Endothelial cell (in vitro differentiated cells): ENCODE data around the gene GBA2. TPM values are rescaled to one million over a fixed set of nuclear protein-coding genes. Genes with fewer than 3 reads are reported as not detected.

ENCODE experiments used
- DNase-seq: peaks from one replicate; pipeline ENCODE4 v3.0.0; 2021; ENCODE audit warnings: low spot score
- H3K27ac Mint-ChIP-seq: one replicate; pipeline ENCODE4 v1.8.0; 2021; ENCODE audit warnings: mixed read lengths, inconsistent platforms; ENCODE audit not compliant: unreplicated experiment
- H3K27me3 Mint-ChIP-seq: one replicate; pipeline ENCODE4 v1.8.0; 2021; ENCODE audit warnings: mild to moderate bottlenecking, moderate library complexity, mixed read lengths, inconsistent platforms; ENCODE audit not compliant: unreplicated experiment
- H3K36me3 Mint-ChIP-seq: one replicate; pipeline ENCODE4 v1.8.0; 2021; ENCODE audit warnings: mild to moderate bottlenecking, low read depth, mixed read lengths, inconsistent platforms; ENCODE audit not compliant: unreplicated experiment
- H3K4me1 Mint-ChIP-seq: one replicate; pipeline ENCODE4 v1.8.0; 2021; ENCODE audit warnings: mild to moderate bottlenecking, mixed read lengths, inconsistent platforms; ENCODE audit not compliant: unreplicated experiment
- H3K4me3 Mint-ChIP-seq: one replicate; pipeline ENCODE4 v1.8.0; 2021; ENCODE audit warnings: mild to moderate bottlenecking, mixed read lengths, inconsistent platforms; ENCODE audit not compliant: unreplicated experiment
- H3K9me3 Mint-ChIP-seq: one replicate; pipeline ENCODE4 v1.8.0; 2021; ENCODE audit warnings: mixed read lengths, inconsistent platforms; ENCODE audit not compliant: unreplicated experiment
- total RNA-seq: library from RNA; stranded (reverse); fragmentation: NEBNext Ultra II Directional; extraction: Animal tissue kit (Norgen Biotek cat#: 25700); gene quantifications from one replicate; pipeline ENCODE4 v1.2.1, GENCODE V29; 2021; ENCODE audit not compliant: unreplicated experiment
- TF ChIP-seq, protein P1 (sequence below): fragments of 200-600 bp; sonication (generic); IDR thresholded peaks from one replicate; pipeline ENCODE4 v1.5.0; 2021; ENCODE audit warnings: antibody characterized with exemption; ENCODE audit not compliant: unreplicated experiment

The GBA2 gene
- total RNA-seq, 1 donor from 2014 or later, result 200 TPM

DNA sequence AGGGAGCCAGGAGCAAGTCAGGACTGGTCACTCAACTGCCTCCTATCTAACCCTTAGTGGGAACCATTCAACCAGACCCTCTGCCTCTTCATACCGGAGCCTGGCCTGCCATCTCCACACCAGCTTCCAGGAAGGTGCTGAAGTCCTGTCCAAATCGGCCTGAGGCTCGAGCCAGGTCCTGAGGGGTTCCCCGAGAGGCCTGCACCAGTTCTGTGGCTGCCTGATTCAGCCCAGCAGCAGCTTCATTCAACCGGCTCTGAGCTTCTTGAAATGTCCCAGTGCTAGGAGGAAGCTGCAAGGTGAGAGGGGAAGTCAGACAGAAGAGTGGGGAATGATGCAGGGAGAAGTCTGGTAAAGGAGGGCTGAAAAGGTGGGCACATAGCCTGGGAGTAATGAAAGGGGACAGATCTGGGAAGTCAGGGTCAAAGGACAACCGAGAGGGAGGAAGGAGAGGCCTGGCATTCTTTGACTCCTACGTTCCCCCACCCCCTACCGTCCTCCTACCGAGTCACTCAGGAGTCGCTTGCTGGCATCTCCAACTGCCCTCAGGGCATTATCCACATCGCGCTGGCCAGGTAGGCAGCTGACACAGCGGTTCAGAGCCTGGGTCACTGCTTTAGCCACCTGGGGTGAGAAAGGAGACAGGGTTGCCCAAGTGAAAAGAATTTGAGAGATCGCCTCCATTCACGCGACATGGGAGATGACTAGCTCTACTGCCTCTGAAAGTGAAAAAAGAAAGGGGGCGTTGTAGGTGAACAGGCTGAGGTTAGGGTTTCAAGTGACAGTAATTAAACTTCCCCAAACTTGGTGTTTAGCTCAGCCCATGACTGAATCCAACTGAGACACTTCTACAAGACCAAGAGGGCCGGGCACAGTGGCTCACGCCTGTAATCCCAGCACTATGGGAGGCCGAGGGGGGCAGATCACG is 37.3 kb downstream of the GBA2 start:
- H3K9me3 Mint-ChIP-seq, result no peaks in the 10 kb centered on the region
- DNase-seq, result no peak
- TF ChIP-seq, protein P1, sequence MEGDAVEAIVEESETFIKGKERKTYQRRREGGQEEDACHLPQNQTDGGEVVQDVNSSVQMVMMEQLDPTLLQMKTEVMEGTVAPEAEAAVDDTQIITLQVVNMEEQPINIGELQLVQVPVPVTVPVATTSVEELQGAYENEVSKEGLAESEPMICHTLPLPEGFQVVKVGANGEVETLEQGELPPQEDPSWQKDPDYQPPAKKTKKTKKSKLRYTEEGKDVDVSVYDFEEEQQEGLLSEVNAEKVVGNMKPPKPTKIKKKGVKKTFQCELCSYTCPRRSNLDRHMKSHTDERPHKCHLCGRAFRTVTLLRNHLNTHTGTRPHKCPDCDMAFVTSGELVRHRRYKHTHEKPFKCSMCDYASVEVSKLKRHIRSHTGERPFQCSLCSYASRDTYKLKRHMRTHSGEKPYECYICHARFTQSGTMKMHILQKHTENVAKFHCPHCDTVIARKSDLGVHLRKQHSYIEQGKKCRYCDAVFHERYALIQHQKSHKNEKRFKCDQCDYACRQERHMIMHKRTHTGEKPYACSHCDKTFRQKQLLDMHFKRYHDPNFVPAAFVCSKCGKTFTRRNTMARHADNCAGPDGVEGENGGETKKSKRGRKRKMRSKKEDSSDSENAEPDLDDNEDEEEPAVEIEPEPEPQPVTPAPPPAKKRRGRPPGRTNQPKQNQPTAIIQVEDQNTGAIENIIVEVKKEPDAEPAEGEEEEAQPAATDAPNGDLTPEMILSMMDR, result no peak
- H3K4me1 Mint-ChIP-seq, result no peaks in the 10 kb centered on the region
- H3K27me3 Mint-ChIP-seq, result peaks cover 3% of the 10 kb centered on the region
- H3K4me3 Mint-ChIP-seq, result peak overlapping the region; percentile 12
- H3K36me3 Mint-ChIP-seq, result peaks cover 85% of the 10 kb centered on the region
- H3K27ac Mint-ChIP-seq, result no peak overlapping the region

DNA sequence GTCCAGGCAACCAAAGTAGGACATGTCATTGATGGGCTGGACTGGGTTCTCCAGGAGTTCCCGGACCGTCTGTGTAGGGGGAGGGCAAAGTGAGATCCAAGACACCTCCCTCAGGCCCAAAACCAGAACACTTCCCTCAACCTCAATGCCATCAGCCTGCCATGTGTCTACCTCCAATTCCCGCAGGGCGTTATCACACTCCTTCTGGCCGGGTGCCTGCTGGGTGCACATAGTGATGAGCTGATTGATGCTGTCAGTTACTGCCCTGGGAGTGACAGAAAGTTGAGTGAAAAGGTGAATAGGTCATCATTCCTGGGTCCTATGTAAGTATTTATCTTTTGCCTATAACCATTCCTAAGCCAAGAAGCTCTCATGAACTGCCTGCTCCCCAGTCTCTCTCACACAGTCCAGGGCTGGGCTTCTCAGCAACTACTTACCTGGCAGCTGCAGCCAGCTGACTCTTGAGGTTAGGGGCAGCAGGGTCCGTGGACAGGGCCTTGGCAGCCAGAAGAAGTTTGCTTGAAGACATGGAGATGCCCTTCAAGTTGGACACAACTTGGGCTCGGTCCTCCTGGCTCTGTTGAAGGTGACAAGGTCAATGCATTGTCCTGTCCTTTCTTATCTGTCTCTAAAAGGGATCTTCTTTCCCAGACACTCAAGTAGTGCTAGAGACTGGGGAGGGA is 38.1 kb downstream of the GBA2 start:
- TF ChIP-seq, protein P1, result no peak
- Mint-ChIP-seq H3K9me3 (no peaks in the 10 kb centered on the region), H3K27me3 (peaks cover 3% of the 10 kb centered on the region), H3K4me1 (no peaks in the 10 kb centered on the region), H3K4me3 (peak overlapping the region; percentile 47), H3K27ac (no peak overlapping the region), H3K36me3 (peaks cover 85% of the 10 kb centered on the region)
- DNase-seq, result no peak

DNA sequence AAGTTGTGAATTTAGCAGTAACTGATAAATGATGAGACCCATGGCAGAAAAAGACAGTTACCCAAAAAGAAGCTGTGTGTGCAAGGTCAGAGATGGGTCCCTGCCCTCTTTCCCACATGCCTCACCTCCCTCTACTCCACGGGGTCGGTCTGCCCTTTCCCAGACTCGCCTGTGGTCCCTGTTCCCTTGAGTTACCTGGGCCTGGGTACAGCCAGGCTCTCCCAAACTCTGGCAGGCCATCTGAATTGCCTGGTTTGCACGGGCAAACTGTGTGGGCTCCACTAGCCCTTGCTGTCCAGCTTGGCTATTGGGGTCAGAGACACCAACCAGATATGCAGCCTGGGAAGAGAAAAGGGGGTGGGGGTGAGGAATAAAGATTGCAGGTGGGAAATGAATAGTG is 40.9 kb downstream of the GBA2 start:
- peaks cover 78% of the 10 kb centered on the region for H3K36me3 Mint-ChIP-seq
- no peak overlapping the region for H3K4me3 Mint-ChIP-seq
- H3K9me3 Mint-ChIP-seq, result no peaks in the 10 kb centered on the region
- TF ChIP-seq, protein P1, result no peak
- no peak overlapping the region for H3K27ac Mint-ChIP-seq
- peaks cover 5% of the 10 kb centered on the region for H3K27me3 Mint-ChIP-seq
- no peak for DNase-seq
- no peaks in the 10 kb centered on the region for H3K4me1 Mint-ChIP-seq

DNA sequence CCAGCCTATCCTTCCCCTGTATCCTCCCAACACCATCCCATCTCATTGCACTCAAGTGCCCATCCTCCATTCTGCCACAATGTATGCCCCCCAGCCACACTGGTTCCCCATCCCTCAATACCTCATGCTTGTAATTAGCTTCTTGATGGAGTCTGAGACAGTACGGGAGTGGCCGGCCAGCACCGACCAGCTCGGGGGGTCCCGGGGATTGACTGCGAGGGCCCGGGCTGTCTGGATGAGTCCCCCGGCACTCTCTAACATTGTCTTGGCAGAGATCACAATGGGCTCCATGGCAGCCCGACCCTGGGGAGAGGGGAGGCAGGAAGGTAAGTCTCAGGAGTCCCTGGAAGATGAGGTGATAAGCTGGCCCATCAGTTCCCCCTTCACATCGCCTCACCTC is 42.1 kb downstream of the GBA2 start:
- Mint-ChIP-seq H3K9me3 (no peaks in the 10 kb centered on the region), H3K27ac (no peak overlapping the region), H3K4me1 (no peaks in the 10 kb centered on the region), H3K36me3 (peaks cover 78% of the 10 kb centered on the region), H3K27me3 (peaks cover 8% of the 10 kb centered on the region), H3K4me3 (peak overlapping the region; percentile 59)
- no peak for DNase-seq
- TF ChIP-seq, protein P1, result no peak
